RWPE1 (cell line): ENCODE data around the gene AKAP8.

Source experiments
- CTCF ChIA-PET: fragments of 350-600 bp; sonication (Branson Sonifier 250); formaldehyde crosslinking; extraction: SDS; loops from one replicate; lab custom pipeline; 2021; lab: Yijun Ruan, JAX
- POLR2A ChIA-PET: fragments of 400-600 bp; formaldehyde crosslinking; extraction: SDS; loops from one replicate; lab custom pipeline; 2020; ENCODE audit warnings: antibody characterized with exemption; ENCODE audit not compliant: low non-redundant PET; lab: Yijun Ruan, JAX
- DNase-seq: peaks from one replicate; pipeline ENCODE4 v3.0.0; 2012; ENCODE audit warnings: low spot score
- H3K27ac ChIP-seq: fragments of 450-650 bp; 2 replicates; pipeline ENCODE4 v1.5.1; 2017
- CTCF ChIP-seq: fragments of 450-650 bp; conservative IDR thresholded peaks from 2 replicates; pipeline ENCODE4 v1.5.1; 2017; ENCODE audit warnings: low read depth, mild to moderate bottlenecking

Gene AKAP8

DNA sequence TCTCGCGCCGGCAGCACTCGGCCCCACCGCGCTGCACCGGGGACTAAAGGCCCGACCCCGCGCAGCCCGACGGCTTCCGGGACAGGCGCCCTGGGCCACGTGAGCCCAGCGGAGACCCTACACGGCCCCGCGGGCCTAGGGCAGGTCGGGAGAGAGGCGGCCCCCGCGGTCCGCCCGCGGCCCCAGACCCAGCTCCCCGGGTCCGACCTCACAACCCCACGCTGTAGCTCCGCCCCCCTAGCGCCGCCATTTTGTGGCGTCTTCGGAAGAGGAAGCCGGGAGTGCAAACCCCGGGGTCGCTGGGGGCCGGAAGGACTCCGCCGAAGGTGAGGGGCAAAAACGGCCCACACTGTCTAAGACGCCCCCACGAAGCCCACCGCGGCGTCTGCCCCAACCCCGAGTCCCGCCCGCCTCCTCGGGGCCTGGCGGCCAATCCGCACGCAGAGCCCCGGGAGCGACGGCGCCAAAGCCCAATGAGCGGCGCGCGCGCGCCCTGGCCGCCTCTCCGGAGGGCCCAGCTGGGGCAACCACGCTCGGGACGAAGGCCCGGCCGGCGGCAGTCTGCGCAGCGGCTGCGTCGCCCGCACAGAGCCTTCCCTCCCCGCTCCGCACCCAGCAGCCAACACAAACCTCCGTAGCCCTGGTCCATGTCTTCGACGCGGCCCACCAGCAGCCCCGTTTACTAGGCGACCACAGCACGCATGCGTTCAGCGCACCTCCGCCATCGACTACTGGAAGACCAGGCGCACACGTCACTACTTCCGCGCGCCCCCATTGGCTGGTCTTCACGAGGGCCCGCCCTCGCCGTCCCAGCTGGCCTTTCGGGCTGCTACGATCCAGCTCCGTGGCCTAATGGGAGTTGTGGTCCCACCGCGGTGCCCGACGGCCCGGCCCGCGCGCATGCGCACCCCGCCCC is at the start of gene AKAP8:
Gene AKAP8 (minus strand): TSS at position 705 of the 916 bp plus-strand sequence. CDS start 56 bp downstream, at position 649.
- H3K27ac ChIP-seq, result peak within 1 kb of the TSS; percentile 95
- DNase-seq, result peak; percentile 100
- ChIA-PET CTCF (interaction anchor here (0.6 to 1.2 kb wide), 7 partner anchors 68 to 1399 kb away, joined by 3 to 5 read pairs (median 3); no protein-coding TSS in a partner anchor), POLR2A (interaction anchor here (0.6 to 1.8 kb wide), 2 partner anchors 40 to 183 kb away, joined by 3 to 4 read pairs; partner anchors contain the start of gene AKAP8L)
- no peak for TF ChIP-seq CTCF

GRCh38 chr19:15427991-15428471 is 48.4 kb upstream of the AKAP8 start:
- H3K27ac ChIP-seq, result no peak overlapping the region
- no peak for DNase-seq
- ChIA-PET POLR2A (no interaction called here), CTCF (no interaction called here)
- no peak for TF ChIP-seq CTCF

DNA sequence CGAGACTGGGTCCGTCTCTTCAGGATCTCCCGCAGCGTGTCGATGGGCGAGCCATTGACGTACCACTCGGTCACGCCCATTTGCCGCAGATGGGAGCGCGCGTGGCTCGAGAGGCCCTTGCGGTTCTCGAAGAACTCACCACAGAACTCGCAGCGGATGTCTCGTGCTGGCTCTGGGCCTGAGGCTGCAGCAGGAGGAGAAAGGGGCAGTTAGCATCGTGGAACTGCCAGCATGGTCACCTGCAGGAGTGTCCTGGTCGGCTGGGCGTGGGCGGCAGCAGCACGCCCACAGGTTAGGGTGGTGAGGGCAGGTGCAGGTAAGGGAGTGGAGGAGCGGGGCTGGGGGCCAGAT is 47.7 kb upstream of the AKAP8 start:
- no peak for DNase-seq
- ChIA-PET CTCF (no interaction called here), POLR2A (no interaction called here)
- TF ChIP-seq CTCF, result no peak
- H3K27ac ChIP-seq, result no peak overlapping the region; the same call in 1 of the 2 replicates

DNA sequence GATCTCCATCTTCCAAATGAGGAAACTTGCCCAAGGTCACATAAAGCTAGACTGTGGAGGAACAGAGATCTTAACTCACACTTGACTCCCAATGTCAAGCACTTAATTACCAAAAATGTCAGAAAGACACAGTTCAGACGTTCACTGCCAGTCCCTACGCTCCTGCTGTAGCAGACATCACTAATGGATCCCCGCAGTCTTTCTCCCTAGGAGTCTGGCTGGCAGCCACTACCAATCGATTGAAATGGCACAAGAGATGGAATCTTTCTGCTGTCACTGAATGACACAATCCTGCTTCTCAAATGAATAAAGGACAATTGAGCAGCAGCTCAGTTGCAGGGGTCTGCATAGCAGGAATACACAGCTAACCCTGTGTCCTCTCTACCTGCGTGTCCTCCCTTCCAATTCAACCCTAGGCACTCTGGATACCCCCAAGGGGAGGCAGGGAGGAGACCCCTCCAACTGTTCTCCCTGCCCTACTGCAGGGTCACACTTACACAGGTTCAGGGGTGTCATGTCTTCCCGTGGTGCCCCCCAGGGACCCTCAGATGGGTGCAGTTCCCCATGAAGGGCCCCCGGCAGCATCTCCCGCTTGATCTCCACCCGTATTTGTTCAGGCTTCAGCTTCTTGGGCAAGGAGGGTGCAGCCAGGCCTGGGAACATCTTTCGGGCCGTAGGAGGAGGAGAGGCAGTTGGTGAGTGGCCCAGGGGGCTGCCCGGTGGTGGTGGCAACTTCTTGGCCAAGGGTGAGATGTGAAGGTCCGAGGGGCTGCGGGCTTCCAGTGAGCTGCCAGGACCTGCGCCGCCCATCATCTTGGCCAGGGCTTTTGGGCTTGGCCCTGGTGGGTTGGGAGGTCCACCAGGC is 47.1 kb upstream of the AKAP8 start:
- H3K27ac ChIP-seq, result no peak overlapping the region; the same call in 1 of the 2 replicates
- DNase-seq, result no peak
- no peak for TF ChIP-seq CTCF
- ChIA-PET CTCF (no interaction called here), POLR2A (no interaction called here)

DNA sequence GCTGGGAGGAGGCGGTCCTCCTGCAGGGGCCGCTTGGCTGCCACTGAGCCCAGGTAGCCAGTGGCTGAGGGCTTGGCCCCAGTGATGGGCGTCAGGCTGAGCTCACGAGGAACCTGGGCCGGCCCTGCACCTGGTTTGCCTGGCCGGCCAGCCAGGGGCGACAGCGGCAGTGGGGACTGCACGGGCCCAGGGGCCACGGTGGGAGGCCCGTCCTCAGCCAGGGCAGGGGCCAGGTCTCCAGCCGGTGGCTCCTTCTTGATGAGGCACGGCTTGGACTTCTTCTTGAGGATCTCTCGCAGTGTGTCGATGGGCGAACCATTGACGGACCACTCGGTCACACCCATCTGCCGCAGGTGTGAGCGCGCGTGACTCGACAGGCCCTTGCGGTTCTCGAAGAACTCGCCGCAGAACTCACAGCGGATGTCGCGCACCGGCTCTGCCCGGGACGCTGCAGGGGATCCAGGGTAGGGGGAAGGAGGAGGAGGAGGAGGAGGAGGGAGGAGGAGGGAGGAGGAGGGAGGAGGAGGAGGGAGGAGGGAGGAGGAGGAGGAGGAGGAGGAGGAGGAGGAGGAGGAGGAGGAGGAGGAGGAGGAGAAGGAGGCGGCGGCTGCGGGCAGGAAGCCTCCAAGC is 45.8 kb upstream of the AKAP8 start:
- H3K27ac ChIP-seq, result no peak overlapping the region
- no peak for TF ChIP-seq CTCF
- POLR2A ChIA-PET, result no interaction called here
- CTCF ChIA-PET, result no interaction called here
- no peak for DNase-seq
